ENCODE data around the gene RAB11FIP3.
"Not testable (repeated sequence)": the region's sequence is repeated elsewhere in the genome, so short reads cannot be mapped to it uniquely, and the experiment has no call there.

RAB11FIP3 gene

GRCh38 chr16:491220-491919, 65.9 kb downstream of the RAB11FIP3 start:
- peak overlapping the region; percentile 10 for H3K4me3 ChIP-seq (ENCODE audit: low read depth, low read length)
- TF ChIP-seq CTCF (IDR thresholded peaks at IDR 0.05; ENCODE audit: low read depth, low read length, missing control alignments) = no peak
- no peak for DNase-seq (ENCODE audit: low read depth)

DNA sequence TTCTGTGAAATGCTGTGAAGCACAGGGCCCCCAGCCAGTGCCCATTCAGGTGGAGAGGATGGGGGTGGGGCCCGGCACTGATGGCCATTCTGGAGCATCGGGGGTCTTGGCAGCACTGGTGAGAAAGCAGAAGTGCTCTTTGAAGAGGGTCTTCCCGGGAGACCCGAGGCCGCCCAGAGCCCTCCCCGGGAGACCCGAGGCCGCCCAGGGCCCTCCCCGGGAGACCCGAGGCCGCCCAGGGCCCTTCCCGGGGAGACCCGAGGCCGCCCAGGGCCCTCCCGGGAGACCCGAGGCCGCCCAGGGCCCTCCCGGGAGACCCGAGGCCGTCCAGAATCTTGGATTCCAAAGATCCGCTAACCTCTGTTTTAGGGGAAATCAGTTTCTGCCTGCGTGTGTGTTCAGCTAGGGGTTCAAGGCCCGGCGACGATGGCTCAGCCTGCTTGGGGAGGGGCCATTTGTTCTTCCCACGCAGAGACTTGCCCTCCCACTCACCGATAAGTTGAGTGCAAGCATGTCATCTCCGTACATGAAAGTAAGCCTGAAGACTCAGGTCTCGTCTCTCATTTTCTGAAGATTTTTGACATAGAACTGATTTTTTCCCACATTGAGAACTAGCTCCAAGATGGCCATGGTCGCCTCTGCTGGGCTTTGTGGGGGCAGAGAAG, 66.9 kb downstream of the RAB11FIP3 start:
- no peak for DNase-seq (ENCODE audit: low read depth)
- no peak for TF ChIP-seq CTCF (IDR thresholded peaks at IDR 0.05; ENCODE audit: low read depth, low read length, missing control alignments)
- H3K4me3 ChIP-seq (ENCODE audit: low read depth, low read length) = no peak overlapping the region

DNA sequence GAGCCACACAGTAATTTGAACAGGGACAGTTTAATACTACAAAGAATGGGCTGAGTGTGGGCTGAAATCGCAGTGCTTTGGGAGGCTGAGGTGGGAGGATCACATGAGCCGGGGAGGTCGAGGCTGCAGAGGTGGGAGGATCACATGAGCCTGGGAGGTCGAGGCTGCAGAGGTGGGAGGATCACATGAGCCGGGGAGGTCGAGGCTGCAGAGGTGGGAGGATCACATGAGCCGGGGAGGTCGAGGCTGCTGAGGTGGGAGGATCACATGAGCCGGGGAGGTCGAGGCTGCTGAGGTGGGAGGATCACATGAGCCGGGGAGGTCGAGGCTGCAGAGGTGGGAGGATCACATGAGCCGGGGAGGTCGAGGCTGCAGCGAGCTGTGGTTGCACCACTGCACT, 69.2 kb downstream of the RAB11FIP3 start:
- not testable (repeated sequence) for H3K4me3 ChIP-seq (ENCODE audit: low read depth, low read length); DNase-seq (ENCODE audit: low read depth)

DNA sequence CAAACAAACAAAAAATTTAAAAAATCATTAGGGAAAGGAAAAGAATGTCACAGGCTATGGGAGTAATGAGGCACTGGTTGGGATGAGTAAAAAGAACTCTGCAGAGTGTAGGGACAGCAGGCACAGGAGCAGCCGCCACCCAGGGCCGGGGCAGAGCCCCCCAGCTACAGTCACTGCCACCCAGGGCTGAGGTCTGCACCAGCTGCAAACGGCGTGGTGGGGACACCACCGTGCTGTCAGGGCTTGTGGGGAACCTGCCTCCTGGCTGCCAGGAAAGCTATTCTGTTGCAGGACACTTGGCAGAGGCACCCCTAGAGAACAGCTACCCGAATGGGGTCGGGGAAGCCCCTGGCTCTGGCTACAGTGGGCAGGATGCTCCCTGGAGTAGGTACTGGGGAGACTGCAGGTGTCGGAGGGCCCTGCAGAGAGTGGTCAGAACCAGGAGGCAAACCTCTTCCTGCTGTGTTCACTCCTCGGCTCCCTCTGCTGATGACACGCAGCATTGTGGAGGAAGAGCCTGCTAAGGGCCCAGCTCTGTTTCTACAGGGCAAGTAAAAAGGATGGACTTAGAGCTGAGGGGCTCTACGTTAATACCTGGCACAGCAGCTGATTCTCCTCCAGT, 69.8 kb downstream of the RAB11FIP3 start:
- DNase-seq (ENCODE audit: low read depth) = no peak
- TF ChIP-seq CTCF (IDR thresholded peaks at IDR 0.05; ENCODE audit: low read depth, low read length, missing control alignments) = peak; percentile 27
- no peak overlapping the region for H3K4me3 ChIP-seq (ENCODE audit: low read depth, low read length)

DNA sequence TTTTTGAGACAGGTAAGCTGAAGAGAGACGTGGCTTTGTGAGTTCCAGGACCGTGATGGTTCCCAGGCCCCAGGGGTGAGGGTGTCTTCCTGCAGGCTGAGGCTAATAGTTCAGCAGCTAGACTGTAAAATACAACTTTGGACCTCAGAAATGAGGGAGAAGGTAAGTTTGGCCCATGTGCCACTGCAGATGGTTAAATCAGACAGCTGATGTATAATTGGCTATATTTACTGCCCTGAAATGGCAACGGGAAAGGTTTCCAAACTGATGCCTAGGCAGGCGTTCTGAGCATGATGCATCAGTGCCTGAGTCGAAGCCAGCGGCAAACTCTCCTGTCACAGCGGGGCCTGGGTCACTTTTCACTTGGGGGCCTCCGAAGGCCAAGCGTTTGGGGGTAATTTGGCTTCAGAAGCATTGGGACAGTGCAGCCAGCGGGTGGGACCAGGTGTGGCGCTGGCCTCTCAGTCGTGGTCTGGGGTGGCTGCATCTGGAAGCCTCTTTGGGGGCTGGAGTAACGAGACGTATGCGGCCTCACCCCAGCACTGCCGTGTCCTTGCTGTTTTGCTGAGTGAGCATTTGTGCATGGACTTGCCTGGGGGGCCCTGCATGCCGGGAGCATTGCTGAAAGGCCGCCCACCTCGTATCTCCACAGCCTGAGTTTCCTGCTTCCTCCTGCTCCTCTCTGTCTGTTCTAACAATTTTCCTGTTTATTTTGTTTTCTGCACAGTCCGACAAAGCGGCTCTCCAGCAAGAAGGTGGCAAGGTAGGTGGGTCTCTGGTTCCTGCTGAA, 70.8 kb downstream of the RAB11FIP3 start:
- DNase-seq (ENCODE audit: low read depth) = no peak
- TF ChIP-seq CTCF (IDR thresholded peaks at IDR 0.05; ENCODE audit: low read depth, low read length, missing control alignments) = no peak
- H3K4me3 ChIP-seq (ENCODE audit: low read depth, low read length) = no peak overlapping the region

GRCh38 chr16:497258-497657, 71.8 kb downstream of the RAB11FIP3 start:
- H3K4me3 ChIP-seq (ENCODE audit: low read depth, low read length) = no peak overlapping the region
- DNase-seq (ENCODE audit: low read depth) = no peak
- no peak for TF ChIP-seq CTCF (IDR thresholded peaks at IDR 0.05; ENCODE audit: low read depth, low read length, missing control alignments)

DNA sequence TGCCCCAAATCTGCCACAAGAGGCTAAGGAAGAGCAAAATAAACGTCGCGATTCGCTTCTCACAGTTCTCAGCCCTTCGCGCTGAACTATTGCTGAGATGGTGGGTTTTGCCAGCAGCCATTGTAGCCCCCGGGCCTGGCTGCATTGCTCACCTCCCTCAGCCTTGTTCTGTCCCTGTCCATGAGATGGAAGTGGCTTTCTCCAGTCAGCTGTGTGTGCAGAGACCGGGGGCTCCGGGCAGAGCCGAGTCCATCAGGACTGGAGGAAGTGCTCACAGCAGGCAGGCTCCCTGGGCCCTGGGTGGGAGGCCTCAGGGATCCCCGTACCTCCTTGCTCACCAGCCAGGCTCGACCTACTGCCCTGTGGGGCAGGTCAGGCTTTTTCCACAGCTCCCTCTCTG, 74.5 kb downstream of the RAB11FIP3 start:
- no peak for TF ChIP-seq CTCF (IDR thresholded peaks at IDR 0.05; ENCODE audit: low read depth, low read length, missing control alignments)
- no peak for DNase-seq (ENCODE audit: low read depth)

More for the DNA sequence above, 74.5 kb downstream of the RAB11FIP3 start:
- H3K4me3 ChIP-seq (ENCODE audit: low read depth, low read length) = no peak overlapping the region

Measured in GM12864 (cell line).